Head of caudate nucleus (tissue), 42 donors: Measurements from ENCODE around the gene RMDN2.

ENCODE experiments used
- DNase-seq, 42 donors: peaks; one replicate each; pipeline versions ENCODE4 v3.0.0 to v3.0.0-alpha.2; 2020 to 2021; ENCODE audit warnings: mixed read lengths in 7 of 42
- intact Hi-C: fragments of 100-400 bp; cut with DNase I; formaldehyde crosslinking; loops from one replicate; pipeline ENCODE4 v1.15.0; 2022

Gene RMDN2, protein sequence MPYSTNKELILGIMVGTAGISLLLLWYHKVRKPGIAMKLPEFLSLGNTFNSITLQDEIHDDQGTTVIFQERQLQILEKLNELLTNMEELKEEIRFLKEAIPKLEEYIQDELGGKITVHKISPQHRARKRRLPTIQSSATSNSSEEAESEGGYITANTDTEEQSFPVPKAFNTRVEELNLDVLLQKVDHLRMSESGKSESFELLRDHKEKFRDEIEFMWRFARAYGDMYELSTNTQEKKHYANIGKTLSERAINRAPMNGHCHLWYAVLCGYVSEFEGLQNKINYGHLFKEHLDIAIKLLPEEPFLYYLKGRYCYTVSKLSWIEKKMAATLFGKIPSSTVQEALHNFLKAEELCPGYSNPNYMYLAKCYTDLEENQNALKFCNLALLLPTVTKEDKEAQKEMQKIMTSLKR

DNA sequence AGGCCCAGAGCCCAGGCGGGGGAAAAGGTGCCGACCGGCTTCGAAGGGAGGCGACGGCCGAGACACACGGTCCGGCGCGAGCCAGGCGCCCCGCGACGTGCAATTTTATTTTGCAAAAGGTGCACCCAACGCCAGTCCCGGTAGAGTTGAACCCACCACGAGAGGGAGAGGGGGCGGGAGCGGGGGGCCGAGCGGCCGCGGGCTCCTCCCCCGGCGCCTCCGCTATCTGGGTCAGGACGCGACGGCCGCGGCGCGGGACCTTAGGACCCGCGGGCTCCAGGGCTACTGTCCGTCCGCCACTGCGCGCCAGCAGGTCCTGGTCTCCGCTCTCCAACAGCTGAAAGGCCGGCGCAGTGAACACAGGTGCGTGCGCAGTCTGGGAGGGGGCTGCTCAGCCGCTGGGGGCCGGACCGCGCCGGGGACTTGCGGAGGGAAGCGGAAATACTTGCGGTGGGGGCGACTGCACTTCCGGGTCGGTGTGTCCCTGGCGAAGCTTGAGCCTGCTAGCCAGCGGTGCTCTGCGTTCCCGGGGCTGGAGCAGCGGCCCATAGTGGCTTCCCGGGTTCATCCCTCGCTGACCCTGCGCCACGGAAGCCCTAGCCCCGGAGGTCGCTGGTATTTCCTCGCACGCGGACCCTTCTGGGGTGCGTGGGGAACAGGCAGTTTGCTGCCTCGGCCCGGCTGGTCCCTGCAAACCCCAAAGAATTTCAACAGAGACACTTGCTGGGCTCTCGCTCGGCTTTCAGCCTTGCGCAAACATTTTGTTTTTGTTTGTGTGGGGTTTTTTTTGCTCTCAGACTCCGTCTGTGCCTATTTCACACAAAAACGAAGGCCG lies at the start of gene RMDN2:
TSS of gene RMDN2 (plus strand) at position 225 of the 835 bp plus-strand sequence. CDS start 3,991 bp downstream, outside the sequence.
- DNase-seq: peak; percentile 78 to 95 (median 90)
- intact Hi-C loops: no loop called here

DNA sequence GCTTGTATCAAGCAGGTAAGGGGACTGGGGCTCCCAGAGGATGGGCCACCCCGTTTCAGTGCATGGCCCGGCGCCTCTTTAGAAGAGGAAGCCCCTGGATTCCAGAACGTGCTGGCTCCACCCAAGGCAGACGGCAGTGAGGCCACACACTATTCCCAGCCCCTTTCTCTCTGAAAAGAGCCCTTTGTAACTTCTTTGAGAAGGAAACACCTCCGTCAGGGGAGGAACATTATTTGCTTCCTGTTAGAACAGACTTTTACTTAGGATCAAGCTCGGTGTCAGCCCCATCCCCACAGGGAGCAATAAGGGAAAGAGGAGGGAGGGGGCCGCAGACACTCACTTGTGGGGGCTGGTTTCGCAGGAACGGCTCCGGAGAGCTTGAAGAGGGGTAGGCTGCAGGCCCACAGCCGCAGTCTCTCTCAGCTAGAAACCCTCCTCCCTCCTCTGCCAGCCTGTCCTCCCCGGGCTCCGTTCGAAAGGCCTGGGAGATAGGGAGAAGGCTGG lies 49.6 kb upstream of the RMDN2 start:
- intact Hi-C loops: loop anchor here (5.0 kb wide), 1 partner anchor 458 kb away; no protein-coding TSS in a partner anchor
- no peak for DNase-seq

DNA sequence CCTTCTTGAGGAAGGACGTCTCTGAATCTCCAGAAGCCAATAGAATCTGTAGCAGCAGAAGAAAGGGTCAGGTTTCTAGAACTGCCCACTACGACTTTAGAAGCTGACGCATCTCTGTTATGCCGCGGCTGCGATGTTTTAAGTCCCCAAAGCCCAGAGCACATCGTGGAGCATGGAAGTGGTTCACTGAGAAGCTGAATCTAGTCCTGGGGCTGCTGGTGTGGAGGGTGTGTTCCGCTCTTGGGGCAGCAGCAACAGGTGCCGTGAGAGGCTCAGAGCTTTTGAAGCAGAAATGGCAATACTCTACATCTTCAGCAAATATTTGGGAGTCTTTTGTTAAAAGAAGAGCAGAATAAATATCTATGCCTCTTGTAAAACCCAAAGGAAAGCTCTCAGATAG lies 48.9 kb upstream of the RMDN2 start:
- no peak for DNase-seq
- intact Hi-C loops: loop anchor here (5.0 kb wide), 1 partner anchor 459 kb away; no protein-coding TSS in a partner anchor

DNA sequence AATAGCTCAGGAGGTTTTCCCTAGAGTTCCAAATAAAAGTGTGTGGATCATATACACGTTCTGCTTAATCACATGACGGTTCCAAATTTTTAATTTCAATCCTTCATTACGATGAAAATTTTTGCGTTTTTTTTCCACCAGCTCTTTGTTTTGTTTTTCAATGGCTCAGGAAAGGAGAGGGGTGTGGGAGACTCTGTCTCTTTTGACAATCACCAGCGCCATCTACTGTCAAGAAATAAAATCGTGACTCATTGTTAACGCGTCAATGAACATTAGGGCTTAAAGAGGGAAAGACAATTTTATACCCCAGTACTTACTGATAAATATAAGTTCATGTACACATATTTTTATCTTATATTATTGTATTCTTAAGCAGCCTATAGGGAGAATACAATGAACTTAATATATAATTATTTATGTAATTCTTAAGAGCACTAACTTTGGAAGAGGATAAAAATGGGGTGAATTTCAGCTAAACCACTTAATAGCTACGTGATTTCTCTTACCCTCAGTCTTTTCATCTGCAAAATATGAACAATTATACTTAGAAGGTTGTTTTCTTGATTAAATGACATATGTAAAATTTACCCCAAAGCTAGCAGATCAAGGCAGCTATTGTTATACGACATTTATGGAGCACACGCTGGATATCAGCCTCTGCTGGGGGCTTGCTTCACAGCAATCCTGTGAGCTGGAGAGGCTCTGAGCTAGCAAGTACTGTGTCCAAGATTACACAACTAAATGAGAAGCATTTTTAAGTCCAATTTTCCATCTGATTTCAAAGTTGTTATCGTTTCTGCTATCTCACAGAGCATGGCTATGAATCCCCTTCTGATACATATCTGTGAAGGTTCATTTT lies 47.4 kb upstream of the RMDN2 start:
- intact Hi-C loops: loop anchor here (5.0 kb wide), 1 partner anchor 460 kb away; no protein-coding TSS in a partner anchor
- DNase-seq: peak in 13 of 42 donors; percentile 28 to 78 (median 51)

DNA sequence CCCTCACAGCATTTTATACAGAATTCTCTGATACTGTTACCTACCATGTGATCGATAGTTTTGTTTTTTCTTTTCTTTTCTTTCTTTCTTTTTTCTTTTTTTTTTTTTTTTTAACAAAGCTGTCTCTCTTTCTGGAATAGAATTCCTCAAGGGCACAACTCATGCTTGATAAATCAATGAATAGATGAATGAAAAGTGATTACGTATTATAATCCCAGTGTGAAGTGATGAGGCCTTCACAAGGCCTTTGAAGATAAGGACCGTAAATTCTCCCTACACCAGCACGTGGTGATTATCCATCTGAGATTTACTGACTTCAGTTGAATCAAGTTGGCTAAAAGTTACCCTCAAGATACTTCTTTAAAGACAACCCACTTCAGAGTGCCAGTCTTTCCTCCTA lies 46.6 kb upstream of the RMDN2 start:
- intact Hi-C loops: loop anchor here (5.0 kb wide), 1 partner anchor 461 kb away; no protein-coding TSS in a partner anchor
- DNase-seq: no peak

- DNase-seq: no peak
- intact Hi-C loops: no loop called here
Measured at GRCh38 chr2:37880551-37880950, 44.5 kb upstream of the RMDN2 start.

DNA sequence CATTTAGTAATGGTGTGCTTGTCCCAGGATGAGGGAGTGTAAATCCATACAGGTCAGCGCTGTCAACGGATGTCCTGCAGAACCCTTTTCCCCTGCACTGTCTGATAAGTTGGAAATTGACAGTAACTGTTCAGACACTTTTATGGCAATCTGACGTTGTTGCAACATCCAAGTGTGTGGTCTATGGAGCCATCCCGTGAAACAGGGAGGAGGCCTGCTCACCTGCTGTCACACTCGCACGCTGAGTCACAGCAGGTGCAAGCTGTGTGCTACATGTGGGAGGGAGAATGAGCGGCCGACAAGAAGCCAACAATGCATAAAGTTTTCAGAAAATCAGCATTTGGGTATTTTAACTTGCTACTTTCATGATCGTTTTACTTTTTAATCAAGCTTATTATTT lies 43.7 kb upstream of the RMDN2 start:
- intact Hi-C loops: no loop called here
- DNase-seq: no peak

DNA sequence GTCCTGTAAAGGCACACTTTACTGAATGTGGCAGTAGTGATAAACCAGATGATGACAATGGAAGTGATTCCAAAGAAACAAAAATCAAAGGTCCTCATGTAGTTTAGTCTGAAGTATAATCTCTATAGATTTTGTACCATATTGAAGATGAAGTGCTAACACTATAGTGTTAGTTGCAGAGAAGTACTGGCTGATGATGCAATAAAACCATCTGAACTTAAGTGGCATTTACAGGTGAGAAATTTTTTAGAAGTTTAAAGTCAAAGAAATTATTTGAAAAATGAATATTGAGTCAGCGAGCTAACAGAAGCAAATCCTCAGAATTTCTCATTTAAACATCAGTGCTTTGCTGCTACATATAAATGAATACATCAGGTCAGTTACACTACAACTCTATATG lies 43.1 kb upstream of the RMDN2 start:
- DNase-seq: no peak
- intact Hi-C loops: no loop called here

DNA sequence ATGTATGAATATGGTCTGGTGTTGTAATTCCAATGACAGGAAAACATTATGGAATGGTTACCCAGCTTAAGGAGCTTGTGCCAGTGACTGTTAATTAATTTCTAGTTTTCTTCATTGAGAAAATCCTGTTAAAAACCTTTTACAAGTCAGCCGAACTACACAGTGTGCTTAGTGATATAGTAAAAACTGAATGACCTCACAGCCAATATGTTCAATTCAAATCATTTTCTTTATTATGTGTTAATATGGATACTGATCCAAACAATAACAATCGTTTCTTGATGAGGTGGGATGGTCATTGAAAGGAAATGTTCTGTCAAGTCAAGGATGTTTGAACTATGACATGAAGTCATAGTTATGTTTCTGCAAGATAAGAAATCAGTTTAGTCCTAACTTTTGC lies 41.6 kb upstream of the RMDN2 start:
- intact Hi-C loops: no loop called here
- no peak for DNase-seq

DNA sequence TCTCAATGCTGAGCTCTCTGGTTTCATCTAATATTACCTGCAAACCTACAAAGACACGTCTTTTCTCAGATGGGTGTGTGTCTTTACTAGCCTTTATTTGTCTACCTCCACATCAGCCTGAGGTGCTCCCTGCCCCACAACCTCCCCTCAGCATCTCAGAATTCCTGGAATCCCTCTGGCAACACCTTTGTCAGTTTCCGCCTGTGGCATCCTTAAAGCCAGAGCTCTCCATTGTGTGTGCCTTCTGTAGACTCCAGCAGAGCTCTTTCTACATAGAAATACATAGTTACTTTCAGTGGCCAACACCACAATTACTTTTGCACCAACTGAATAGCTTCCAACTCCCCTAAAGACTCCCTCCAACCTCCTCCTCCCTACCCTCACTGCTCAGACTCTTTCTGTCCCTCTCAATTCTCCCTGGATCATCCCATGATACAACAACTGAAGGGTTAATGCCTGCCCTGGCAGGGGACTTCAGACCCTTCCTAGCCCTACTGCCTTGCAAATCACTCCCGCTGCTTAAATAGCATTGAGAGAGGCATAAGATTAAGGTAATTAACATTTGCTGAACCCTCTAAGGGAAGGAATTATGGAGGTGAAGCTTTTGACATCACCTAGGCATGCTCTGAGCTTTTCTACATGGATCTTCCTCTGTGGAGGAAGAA lies 39.6 kb upstream of the RMDN2 start:
- no peak for DNase-seq
- intact Hi-C loops: no loop called here

GRCh38 chr2:37886745-37887144 lies 38.3 kb upstream of the RMDN2 start:
- intact Hi-C loops: no loop called here
- DNase-seq: no peak

GRCh38 chr2:37887286-37887685 lies 37.8 kb upstream of the RMDN2 start:
- no peak for DNase-seq
- intact Hi-C loops: no loop called here

GRCh38 chr2:37890893-37891495 lies 34.1 kb upstream of the RMDN2 start:
- intact Hi-C loops: no loop called here
- DNase-seq: peak; percentile 39 to 86 (median 68)

- DNase-seq: no peak
- intact Hi-C loops: no loop called here
Measured at GRCh38 chr2:37891846-37892435, 33.1 kb upstream of the RMDN2 start.

- intact Hi-C loops: no loop called here
- DNase-seq: no peak
Measured at GRCh38 chr2:37892436-37893114, 32.5 kb upstream of the RMDN2 start.

GRCh38 chr2:37893327-37893726 lies 31.8 kb upstream of the RMDN2 start:
- no peak for DNase-seq
- intact Hi-C loops: no loop called here

DNA sequence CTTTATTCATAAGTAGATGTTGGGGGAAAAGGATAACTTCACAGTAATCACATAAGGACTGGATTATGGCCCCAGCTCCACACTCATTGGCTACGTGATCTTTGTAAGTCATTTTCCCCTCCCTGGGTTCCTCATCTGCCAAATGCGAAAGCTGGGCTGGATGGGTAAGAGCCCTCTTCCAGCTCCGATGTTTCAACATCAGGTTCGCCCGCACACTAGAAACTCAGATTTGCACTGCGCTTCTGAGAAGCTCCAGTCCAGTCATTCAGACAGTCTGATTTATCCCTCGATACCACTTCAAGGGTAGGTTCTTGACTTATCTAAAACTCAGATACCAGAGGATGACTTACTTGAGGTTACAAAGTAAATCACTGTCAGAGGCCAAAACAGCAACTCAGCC lies 31.0 kb upstream of the RMDN2 start:
- intact Hi-C loops: no loop called here
- no peak for DNase-seq
